Dermis blood vessel endothelial cell (primary cell): ENCODE data around the gene IER2. TPM values are rescaled to one million over a fixed set of nuclear protein-coding genes. Genes with fewer than 3 reads are reported as not detected.

Source experiments
- DNase-seq: peaks from one replicate; pipeline ENCODE4 v3.0.0; 2010
- total RNA-seq: library from RNA; depleted of rRNA; stranded (reverse); fragments of >200 nt; gene quantifications from 2 replicates; pipeline ENCODE4 v1.2.3, GENCODE V29; 2014

IER2 gene, protein sequence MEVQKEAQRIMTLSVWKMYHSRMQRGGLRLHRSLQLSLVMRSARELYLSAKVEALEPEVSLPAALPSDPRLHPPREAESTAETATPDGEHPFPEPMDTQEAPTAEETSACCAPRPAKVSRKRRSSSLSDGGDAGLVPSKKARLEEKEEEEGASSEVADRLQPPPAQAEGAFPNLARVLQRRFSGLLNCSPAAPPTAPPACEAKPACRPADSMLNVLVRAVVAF
- 25.5 and 30.8 TPM in 2 replicates for total RNA-seq

- DNase-seq = peak; percentile 98
Observed at GRCh38 chr19:13150187-13150930, at the start of gene IER2, which contains the start of gene STX10. Gene IER2 (plus strand): TSS chr19:13150411. CDS start chr19:13153187, 2,776 bp downstream. Gene STX10 (minus strand): TSS chr19:13150375. CDS start chr19:13150173, 202 bp downstream.

GRCh38 chr19:13100841-13101589 is 49.2 kb upstream of the IER2 start:
- peak; percentile 76 for DNase-seq

- DNase-seq = no peak
Observed at GRCh38 chr19:13101590-13102415, 48.4 kb upstream of the IER2 start.

DNA sequence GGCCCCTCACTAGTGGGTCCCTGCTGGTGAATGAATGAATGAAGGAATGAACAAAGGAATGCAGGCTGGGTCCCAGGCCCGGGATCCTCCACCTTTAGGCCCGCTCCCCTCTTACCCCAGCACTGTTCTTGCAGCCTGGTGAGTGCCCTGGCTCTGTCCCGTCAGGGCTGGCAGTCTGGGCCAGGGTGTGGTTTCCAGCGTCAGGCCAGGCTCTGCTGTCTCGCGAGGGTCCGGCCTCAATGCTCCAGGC is 47.9 kb upstream of the IER2 start:
- DNase-seq = no peak

- DNase-seq = peak; percentile 98
Observed at GRCh38 chr19:13102666-13103580, 47.3 kb upstream of the IER2 start, which contains the start of gene LYL1. Gene LYL1 (minus strand): TSS chr19:13102858. CDS start chr19:13101171, 1,687 bp downstream.

DNA sequence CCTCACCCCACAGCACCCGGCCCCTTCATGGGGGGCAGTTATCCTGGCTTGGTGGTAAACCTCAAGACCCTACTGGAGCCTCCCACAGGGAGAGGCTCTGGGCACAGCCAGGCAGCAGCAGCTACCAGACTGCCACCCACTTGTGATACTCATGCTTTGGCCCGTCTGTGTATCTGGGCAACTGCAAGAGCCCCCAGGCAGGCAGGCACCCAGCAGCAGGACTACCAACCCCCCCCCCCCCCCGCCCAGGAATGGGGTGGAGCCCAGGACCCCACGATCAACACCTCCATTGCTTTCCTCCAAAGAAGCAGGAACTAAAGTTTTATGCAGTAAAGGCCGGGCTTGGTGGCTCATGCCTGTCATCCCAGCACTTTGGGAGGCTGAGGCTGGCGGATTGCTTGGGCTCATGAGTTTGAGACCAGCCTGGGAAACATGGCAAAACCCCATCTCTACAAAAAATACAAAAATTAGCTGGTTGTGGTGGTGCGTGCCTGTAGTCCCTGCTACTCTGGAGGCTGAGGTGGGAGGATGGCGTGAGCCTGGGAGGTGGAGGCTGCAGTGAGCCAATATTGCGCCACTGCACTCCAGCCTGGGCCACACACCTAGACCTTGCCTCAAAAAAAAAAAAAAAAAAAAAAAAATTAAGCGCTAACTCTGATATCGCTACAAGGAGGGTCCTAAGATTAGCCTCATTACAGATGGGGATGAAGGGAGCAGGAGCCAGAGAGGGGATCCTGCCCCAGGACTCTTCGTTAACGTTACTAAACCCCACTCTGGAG is 46.4 kb upstream of the IER2 start:
- peak; percentile 21 for DNase-seq

DNA sequence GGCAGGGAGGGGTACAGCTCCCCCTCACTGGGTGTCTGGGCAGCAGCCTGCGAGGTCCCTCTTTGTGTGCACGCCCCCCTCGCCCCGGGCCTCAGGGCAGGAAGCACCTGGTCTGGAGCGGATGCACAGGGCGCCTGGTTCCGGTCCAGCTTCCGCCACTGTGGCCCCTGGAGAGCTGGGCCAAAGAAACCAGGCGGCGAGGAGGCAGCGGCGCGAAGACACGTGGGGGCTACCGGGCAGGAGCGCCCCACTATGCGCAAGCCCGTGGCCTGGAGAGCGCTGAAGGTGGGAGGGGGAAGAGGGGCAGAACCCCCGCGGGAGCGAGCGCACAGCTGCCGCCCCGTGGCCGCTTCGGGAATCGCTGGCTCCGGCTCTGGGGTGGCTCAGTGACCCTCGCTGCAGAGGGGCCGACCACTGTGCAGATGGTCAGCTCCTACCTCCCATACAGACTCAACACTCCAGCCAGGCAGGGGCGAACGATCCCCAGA is 45.8 kb upstream of the IER2 start:
- DNase-seq = peak; percentile 93

DNA sequence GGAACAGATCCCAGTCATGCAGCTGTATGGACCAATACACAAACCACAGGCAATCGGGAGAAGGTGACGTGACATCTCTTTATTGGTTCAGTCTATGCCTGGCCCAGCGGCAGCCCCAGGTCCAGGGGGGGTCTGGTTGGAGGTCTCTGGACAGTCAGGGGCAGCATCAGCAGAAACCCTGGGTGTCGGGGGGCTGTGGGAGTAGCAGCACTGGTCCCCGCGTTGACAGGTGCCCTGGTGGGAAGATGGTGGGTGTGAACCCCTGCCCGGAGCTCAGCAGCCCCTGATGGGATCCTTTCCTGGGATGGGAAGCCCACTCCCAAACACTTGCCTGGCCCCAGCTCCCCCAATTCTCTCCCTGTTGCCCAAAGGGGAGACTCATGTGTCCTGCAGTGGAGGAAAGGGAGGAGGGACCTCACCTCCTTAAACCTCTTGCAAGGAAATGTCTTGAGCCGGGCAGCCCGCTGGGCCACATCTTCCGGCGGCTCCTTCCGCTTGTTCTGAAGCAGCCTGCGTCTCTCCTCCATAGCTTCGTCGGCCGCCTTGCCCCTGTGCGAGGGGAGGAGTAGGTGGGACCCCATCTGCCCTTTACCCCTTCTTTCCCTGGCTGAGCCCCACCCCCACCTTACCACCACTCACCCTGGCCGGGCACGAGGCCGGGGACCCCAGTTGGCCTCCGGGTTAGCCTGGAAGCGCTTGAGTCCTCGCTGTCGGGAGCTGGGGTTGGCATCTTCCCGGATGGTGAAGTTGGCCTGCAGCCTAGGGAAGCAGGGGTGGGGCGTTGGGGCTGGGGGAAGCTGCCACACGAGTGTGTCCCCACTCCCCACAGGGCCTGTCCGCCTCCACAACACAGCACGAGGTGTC is 45.1 kb upstream of the IER2 start:
- no peak for DNase-seq

- no peak for DNase-seq
Observed at GRCh38 chr19:13109361-13110098, 40.7 kb upstream of the IER2 start.

DNA sequence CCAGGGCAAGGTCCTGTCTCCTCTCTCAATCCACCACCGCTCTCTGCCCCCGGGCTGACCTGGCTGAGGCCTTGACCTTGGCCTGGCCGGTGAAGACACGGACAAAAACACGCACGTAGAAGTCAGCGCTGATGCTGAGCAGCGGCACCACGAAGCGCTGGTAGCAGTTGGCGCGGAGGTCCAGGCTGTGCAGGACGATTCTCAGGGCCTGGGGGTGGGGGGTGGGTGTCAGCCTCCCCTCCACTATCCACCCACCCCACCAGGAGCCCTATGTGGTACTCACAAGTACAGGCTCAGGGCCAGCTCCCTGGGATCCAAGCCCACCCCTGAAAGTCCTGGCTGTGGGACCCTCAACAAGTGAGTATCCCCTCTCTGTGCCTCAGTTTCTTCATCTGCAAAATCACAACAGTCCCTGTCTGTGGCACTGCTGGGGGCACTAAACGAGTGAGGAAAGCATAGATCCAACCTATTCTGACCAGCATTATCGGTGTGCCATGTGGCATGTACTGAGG is 40.1 kb upstream of the IER2 start:
- no peak for DNase-seq

DNA sequence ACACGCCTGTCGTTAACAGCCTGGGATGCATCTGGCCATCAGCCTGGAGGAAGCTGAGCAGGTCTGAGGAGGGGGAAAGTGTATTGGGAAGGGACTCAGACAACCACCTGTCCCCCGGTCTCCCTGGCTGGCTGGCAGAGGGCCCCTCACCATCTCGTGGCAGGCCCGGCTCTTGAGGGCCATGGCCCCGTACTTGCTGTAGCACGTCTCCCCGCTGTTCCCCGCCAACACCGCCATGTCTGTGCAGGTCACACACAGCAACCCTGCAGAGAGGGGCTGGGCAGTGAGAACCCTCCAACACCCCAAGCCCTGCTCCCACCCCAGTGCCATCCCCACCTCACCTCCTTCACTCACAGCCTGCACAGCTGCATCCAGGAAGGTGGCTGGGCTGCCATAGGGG is 37.7 kb upstream of the IER2 start:
- DNase-seq = no peak

- DNase-seq = no peak
Observed at GRCh38 chr19:13115936-13116281, 34.3 kb upstream of the IER2 start.

GRCh38 chr19:13116282-13117175 is 33.7 kb upstream of the IER2 start, which contains the start of gene TRMT1:
Gene TRMT1 (minus strand): TSS chr19:13116740. CDS start chr19:13116399, 341 bp downstream.
- peak; percentile 96 for DNase-seq

DNA sequence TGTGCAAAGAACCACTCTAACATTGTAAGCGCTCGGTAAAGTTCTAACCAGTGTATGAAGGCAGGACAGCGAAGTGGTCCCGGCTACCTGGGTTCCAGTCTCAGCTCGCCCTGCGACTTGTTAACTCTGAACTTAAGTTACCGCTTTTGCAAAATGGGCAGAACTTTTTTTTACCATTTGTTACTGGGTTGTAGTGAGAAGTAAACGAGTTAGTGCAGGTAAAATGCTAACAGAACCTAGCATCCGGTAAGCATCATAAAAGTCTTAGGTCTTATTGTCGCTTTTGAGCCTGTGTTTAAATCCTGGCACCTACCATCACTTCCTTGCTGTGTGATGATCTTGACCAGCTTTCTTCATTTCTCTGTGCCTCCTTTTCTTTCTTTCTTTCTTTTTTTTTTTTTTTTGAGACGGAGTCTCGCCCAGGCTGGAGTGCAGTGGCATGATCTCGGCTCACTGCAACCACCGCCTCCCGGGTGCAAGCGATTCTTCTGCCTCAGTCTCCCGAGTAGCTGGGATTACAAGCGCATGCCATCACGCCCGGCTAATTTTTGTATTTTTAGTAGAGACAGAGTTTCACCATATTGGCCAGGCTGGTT is 32.9 kb upstream of the IER2 start:
- peak; percentile 28 for DNase-seq

DNA sequence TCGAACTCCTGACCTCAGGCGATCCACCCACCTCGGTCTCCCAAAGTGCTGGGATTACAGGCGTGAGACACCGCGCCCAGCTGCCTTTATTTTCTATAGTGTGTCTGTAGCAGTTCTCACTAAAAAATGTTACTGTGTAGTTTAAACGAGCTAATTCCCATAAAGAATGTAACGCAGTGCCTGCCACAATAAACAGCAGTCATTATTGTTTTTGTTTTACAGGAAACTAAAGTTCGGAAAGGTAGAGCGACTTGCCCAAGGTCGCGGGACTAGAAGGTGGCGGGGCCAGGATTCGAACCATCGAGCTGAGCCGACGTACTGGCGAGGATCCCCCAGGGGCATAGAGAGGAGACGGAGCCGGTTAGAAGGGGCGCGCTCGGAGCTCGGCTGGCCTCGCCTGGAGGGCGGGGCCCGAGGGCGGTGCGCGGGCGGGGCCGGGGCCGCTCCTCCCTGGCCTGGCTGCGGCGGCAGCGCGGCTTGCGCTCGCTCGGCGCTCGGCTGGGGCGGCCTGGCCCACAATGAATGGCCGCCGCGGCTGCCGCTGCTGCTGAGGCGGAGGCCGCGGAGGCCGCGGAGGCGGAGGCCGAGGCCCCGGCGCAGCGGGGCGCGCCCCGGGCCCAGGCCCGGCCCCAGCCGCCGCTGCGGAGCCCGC is 32.3 kb upstream of the IER2 start, which contains the start of gene NACC1:
NACC1 (plus strand) TSS at position 493 of the 652 bp plus-strand sequence. CDS start 16,944 bp downstream, outside the sequence.
- peak; percentile 92 for DNase-seq
